Retinal pigment epithelial cell (primary cell): Measurements from ENCODE around the gene ZBTB12.

Experiments used
- DNase-seq: peaks from one replicate; pipeline ENCODE4 v3.0.0-alpha.2; 2010; ENCODE audit warnings: low read depth
- H3K4me3 ChIP-seq: 2 replicates; pipeline ENCODE4 v1.5.1; 2011; ENCODE audit warnings: mild to moderate bottlenecking, low read length, control low read depth, moderate library complexity
- TF ChIP-seq, protein P1 (sequence below): conservative IDR thresholded peaks from 2 replicates; pipeline ENCODE4 v1.5.1; 2011; ENCODE audit warnings: low read depth, low read length, control low read depth, inconsistent platforms

Gene ZBTB12, protein sequence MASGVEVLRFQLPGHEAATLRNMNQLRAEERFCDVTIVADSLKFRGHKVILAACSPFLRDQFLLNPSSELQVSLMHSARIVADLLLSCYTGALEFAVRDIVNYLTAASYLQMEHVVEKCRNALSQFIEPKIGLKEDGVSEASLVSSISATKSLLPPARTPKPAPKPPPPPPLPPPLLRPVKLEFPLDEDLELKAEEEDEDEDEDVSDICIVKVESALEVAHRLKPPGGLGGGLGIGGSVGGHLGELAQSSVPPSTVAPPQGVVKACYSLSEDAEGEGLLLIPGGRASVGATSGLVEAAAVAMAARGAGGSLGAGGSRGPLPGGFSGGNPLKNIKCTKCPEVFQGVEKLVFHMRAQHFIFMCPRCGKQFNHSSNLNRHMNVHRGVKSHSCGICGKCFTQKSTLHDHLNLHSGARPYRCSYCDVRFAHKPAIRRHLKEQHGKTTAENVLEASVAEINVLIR

DNA sequence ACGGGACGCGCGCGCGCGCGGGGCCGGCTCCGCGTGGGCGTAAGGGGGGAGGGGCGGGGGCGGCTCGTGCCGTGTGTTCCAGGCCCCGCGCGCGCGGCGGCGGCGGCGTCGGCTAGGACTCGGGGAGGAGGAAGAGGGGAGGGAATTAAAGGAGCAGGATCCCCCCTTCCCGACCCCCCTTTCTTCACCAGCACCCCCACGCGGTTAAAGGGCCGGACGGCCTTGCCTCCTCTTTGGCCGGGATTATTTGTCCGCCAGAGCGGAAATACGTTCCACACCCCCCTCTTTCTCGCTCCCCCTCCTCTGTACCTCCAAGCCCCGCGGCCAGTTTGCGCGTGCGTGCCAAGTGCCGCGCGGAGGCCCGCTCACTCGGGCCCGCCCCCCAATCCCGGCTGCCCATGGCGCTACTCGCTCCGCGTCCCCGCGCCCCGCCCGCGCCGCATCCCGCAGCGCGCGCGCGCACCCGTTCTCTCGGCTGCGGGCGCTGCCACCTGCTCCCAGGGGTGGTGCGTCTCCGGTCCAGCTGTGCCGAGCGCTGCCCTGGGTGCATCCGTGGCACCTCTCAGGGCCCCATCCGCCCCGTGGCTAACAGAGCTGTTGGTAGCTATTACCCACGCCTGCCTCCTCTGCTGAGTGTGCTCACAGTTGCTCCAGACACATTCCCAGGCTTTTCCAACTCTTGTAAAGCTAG is at the start of gene ZBTB12:
Gene ZBTB12, minus strand, starts transcription at position 134 of the 691 bp plus-strand sequence. CDS start 781 bp downstream, outside the sequence.
- peak within 1 kb of the TSS; percentile 60 for H3K4me3 ChIP-seq
- peak; percentile 94 for DNase-seq
- TF ChIP-seq, protein P1, sequence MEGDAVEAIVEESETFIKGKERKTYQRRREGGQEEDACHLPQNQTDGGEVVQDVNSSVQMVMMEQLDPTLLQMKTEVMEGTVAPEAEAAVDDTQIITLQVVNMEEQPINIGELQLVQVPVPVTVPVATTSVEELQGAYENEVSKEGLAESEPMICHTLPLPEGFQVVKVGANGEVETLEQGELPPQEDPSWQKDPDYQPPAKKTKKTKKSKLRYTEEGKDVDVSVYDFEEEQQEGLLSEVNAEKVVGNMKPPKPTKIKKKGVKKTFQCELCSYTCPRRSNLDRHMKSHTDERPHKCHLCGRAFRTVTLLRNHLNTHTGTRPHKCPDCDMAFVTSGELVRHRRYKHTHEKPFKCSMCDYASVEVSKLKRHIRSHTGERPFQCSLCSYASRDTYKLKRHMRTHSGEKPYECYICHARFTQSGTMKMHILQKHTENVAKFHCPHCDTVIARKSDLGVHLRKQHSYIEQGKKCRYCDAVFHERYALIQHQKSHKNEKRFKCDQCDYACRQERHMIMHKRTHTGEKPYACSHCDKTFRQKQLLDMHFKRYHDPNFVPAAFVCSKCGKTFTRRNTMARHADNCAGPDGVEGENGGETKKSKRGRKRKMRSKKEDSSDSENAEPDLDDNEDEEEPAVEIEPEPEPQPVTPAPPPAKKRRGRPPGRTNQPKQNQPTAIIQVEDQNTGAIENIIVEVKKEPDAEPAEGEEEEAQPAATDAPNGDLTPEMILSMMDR = no peak

DNA sequence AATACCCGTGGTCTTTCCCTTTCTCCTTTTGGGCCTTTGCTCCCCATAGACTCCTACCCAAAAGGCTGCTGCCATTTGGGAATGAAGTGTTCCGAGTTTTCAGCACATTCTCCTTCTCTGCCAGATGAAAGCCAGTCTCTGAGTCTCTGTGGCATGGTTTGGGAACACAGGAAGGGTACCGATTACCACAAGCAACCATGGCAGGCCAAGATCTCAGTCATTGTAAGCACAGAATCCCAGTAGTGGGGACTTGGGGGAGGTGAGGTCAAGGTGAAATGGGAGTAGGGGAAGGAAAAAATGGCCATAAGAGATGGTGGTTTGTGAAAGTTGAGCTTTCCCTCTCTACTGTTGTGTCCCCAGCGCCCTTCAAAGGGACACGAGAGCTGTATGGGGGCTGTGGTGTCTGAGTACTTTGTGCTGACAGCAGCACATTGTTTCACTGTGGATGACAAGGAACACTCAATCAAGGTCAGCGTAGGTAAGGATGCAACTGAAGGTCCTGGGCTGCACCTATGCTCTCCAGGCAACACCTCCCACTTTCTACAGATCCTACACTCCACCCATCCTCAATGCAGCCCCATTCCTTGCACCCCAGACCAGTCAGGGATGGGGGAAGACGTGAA is 48.2 kb upstream of the ZBTB12 start:
- no peak overlapping the region for H3K4me3 ChIP-seq
- TF ChIP-seq, protein P1 = no peak
- no peak for DNase-seq

DNA sequence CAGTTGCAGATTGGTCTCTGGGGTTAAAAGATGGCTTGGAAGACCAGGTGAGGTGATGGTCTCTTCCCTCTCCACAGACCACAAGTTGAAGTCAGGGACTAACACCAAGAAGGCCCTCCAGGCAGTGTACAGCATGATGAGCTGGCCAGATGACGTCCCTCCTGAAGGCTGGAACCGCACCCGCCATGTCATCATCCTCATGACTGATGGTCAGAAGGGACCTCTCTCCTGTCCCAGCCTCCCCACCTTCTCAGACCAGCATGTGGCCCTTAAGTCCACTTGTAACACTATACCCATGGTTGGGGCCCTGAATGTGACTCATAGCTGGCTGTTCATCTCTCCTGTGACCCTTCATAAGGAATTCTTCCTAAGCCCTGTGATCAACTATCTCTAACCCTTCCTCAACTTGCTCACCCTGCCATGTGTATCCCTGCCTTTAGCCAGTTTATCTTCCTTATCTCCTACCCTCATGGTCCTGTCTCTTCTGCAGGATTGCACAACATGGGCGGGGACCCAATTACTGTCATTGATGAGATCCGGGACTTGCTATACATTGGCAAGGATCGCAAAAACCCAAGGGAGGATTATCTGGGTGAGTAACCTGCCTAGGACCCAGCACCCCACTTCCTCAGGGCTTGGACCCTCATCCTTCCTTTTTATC is 47.0 kb upstream of the ZBTB12 start:
- TF ChIP-seq, protein P1 = no peak
- no peak for DNase-seq
- H3K4me3 ChIP-seq = no peak overlapping the region

DNA sequence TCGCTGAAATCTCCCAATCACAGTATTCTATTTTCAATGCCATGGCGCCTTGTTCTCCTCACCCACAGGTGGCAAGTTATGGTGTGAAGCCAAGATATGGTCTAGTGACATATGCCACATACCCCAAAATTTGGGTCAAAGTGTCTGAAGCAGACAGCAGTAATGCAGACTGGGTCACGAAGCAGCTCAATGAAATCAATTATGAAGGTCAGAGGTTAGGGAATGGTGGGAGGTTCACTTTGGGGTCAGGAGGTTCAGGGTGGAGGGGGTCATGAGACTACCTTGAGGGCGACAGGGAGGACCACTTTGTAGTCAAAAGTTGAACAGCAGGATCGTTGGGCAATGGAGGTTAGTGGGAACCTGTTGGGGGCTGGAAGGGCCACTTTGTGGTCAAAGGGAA is 46.4 kb upstream of the ZBTB12 start:
- no peak overlapping the region for H3K4me3 ChIP-seq
- no peak for DNase-seq
- TF ChIP-seq, protein P1 = no peak

DNA sequence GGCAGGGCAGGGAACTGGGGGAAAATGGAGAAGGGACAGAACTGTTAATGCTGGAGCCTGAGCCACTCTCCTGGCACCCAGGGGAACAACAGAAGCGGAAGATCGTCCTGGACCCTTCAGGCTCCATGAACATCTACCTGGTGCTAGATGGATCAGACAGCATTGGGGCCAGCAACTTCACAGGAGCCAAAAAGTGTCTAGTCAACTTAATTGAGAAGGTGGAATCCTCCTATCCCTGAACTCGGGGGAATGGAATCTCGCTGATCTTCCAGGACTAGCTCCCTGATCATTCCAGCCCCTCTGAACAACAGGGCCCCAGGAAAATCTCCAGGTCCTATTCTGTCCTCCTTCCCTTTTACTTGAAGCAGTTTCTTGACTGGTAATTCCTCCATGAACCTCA is 46.0 kb upstream of the ZBTB12 start:
- DNase-seq = no peak
- TF ChIP-seq, protein P1 = no peak

DNA sequence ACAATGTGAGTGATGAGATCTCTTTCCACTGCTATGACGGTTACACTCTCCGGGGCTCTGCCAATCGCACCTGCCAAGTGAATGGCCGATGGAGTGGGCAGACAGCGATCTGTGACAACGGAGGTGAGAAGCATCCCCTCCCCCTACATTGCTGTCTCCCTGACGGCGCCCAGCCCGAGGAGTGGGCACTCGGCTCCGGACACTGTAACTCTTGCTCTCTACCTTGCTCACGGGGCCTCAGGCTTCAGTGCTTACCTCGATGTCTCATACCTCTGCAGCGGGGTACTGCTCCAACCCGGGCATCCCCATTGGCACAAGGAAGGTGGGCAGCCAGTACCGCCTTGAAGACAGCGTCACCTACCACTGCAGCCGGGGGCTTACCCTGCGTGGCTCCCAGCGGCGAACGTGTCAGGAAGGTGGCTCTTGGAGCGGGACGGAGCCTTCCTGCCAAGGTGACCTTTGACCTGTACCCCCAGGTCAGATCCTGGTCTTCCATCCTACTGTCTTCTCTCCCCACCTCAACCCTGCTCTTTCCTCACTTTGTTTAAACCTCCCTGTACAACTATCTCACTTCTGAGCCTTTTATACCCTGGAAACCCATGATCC is 45.3 kb upstream of the ZBTB12 start:
- H3K4me3 ChIP-seq = no peak overlapping the region
- no peak for DNase-seq
- TF ChIP-seq, protein P1 = no peak

More for the DNA sequence above, 46.0 kb upstream of the ZBTB12 start:
- no peak overlapping the region for H3K4me3 ChIP-seq
